Smooth muscle cell (in vitro differentiated cells): ENCODE results near the gene SLC19A2. TPM values are rescaled to one million over a fixed set of nuclear protein-coding genes. Genes with fewer than 3 reads are reported as not detected.

ENCODE experiments used
- DNase-seq: peaks from one replicate; lab custom pipeline; 2025; ENCODE audit not compliant: unreplicated experiment; lab: John Stamatoyannopoulos, UW
- H2AFZ ChIP-seq: fragments of 200-600 bp; sonication (generic); 2 replicates; pipeline ENCODE4 v1.6.0; 2016; ENCODE audit warnings: antibody characterized with exemption, low read depth, mild to moderate bottlenecking
- H3F3A ChIP-seq: fragments of 200-600 bp; sonication (generic); 2 replicates; pipeline ENCODE4 v1.6.0; 2017; ENCODE audit warnings: antibody characterized with exemption, low read depth
- H3K27ac ChIP-seq: fragments of 200-600 bp; sonication (generic); 2 replicates; pipeline ENCODE4 v1.5.1; 2016; ENCODE audit warnings: low read depth, mild to moderate bottlenecking
- H3K27me3 ChIP-seq: fragments of 200-600 bp; sonication (generic); 2 replicates; pipeline ENCODE4 v1.6.1; 2016; ENCODE audit warnings: low read depth, mild to moderate bottlenecking
- H3K36me3 ChIP-seq: fragments of 200-600 bp; sonication (generic); 2 replicates; pipeline ENCODE4 v1.5.1; 2016; ENCODE audit warnings: low read depth
- H3K4me1 ChIP-seq: fragments of 200-600 bp; sonication (generic); 2 replicates; pipeline ENCODE4 v1.5.1; 2016; ENCODE audit warnings: low read depth
- H3K4me2 ChIP-seq: fragments of 200-600 bp; sonication (generic); 2 replicates; pipeline ENCODE4 v1.6.0; 2016; ENCODE audit warnings: mild to moderate bottlenecking
- H3K4me3 ChIP-seq: fragments of 200-600 bp; sonication (generic); 2 replicates; pipeline ENCODE4 v1.5.1; 2016; ENCODE audit warnings: mild to moderate bottlenecking
- H3K79me2 ChIP-seq: fragments of 200-600 bp; sonication (generic); 2 replicates; pipeline ENCODE4 v1.6.0; 2016; ENCODE audit warnings: low read depth, mild to moderate bottlenecking
- H3K9ac ChIP-seq: fragments of 200-600 bp; sonication (generic); 2 replicates; pipeline ENCODE4 v1.6.0; 2016; ENCODE audit warnings: low read depth
- H3K9me3 ChIP-seq: fragments of 200-600 bp; sonication (generic); replicated peaks from 2 replicates; pipeline ENCODE4 v1.5.1; 2016; ENCODE audit warnings: low read depth
- H4K20me1 ChIP-seq: fragments of 200-600 bp; sonication (generic); 2 replicates; pipeline ENCODE4 v1.6.0; 2016; ENCODE audit warnings: low read depth
- WGBS: methylation state at CpG from one replicate; pipeline ENCODE4 v1.1.7; 2016; ENCODE audit warnings: low lambda C conversion rate; 5-methylcytosine and 5-hydroxymethylcytosine counted together
- polyA plus RNA-seq: library from polyadenylated mRNA; unstranded; fragments of >200 nt; fragmentation: Nextera tagmentation; extraction: Ambion mirVana; gene quantifications from 2 replicates; pipeline ENCODE4 v1.2.1, GENCODE V29; 2016
- total RNA-seq: library from RNA; depleted of rRNA; stranded (reverse); fragments of >200 nt; gene quantifications from 2 replicates; pipeline ENCODE4 v1.2.3, GENCODE V29; 2014
- TF ChIP-seq, protein P1 (sequence below): fragments of 200-600 bp; sonication (generic); IDR thresholded peaks from 2 replicates; pipeline ENCODE4 v1.5.1; 2017; ENCODE audit warnings: borderline replicate concordance, mild to moderate bottlenecking, antibody characterized with exemption; ENCODE audit not compliant: insufficient read depth, poor library complexity, severe bottlenecking

SLC19A2 gene
- total and polyA plus RNA-seq, 2 experiments from 2014 or later, result 15.1 to 59.4 TPM

DNA sequence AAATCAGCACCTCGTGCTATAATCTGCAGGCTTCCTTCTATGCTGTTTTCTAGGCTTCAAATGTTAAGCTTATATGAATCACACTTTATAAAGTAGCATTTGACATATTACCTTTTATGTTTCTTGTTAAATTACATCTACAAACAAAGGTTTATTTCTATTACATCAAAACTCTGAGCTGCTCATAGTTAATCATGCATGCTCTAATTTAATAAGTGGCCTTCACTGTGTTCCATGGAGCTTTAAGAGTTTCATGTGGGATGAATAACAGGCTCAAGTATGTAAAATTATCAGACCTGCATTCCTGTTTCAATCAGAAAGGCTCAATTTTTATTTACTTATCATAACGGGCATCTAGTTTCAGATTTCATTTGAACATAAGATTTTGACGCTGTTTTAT lies 13.0 kb downstream of the SLC19A2 start:
- H3K9ac ChIP-seq, result no peak overlapping the region
- peaks cover 43% of the 10 kb centered on the region for H4K20me1 ChIP-seq
- H3K4me2 ChIP-seq, result no peak overlapping the region
- H2AFZ ChIP-seq, result no peak overlapping the region
- peaks cover 11% of the 10 kb centered on the region for H3K4me1 ChIP-seq
- H3K36me3 ChIP-seq, result peaks cover 6% of the 10 kb centered on the region
- TF ChIP-seq, protein P1, sequence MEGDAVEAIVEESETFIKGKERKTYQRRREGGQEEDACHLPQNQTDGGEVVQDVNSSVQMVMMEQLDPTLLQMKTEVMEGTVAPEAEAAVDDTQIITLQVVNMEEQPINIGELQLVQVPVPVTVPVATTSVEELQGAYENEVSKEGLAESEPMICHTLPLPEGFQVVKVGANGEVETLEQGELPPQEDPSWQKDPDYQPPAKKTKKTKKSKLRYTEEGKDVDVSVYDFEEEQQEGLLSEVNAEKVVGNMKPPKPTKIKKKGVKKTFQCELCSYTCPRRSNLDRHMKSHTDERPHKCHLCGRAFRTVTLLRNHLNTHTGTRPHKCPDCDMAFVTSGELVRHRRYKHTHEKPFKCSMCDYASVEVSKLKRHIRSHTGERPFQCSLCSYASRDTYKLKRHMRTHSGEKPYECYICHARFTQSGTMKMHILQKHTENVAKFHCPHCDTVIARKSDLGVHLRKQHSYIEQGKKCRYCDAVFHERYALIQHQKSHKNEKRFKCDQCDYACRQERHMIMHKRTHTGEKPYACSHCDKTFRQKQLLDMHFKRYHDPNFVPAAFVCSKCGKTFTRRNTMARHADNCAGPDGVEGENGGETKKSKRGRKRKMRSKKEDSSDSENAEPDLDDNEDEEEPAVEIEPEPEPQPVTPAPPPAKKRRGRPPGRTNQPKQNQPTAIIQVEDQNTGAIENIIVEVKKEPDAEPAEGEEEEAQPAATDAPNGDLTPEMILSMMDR, result no peak
- no peak overlapping the region for H3K27ac ChIP-seq
- H3K79me2 ChIP-seq, result peaks cover 21% of the 10 kb centered on the region
- DNase-seq, result no peak
- H3F3A ChIP-seq, result no peaks in the 10 kb centered on the region
- 97% methylated on average over 3 of the region's 3 CpGs for WGBS
- H3K9me3 ChIP-seq, result no peaks in the 10 kb centered on the region
- H3K4me3 ChIP-seq, result no peak overlapping the region
- H3K27me3 ChIP-seq, result no peaks in the 10 kb centered on the region

GRCh38 chr1:169468982-169469381 lies 16.8 kb downstream of the SLC19A2 start:
- no peaks in the 10 kb centered on the region for H3K27me3 ChIP-seq
- H3K27ac ChIP-seq, result no peak overlapping the region
- H3F3A ChIP-seq, result no peaks in the 10 kb centered on the region
- no peak overlapping the region for H2AFZ ChIP-seq
- H3K4me2 ChIP-seq, result no peak overlapping the region
- H3K36me3 ChIP-seq, result peaks cover 6% of the 10 kb centered on the region
- TF ChIP-seq, protein P1, result no peak
- peaks cover 5% of the 10 kb centered on the region for H3K79me2 ChIP-seq
- H3K9ac ChIP-seq, result no peak overlapping the region
- H3K9me3 ChIP-seq, result no peaks in the 10 kb centered on the region
- DNase-seq, result no peak
- H3K4me3 ChIP-seq, result no peak overlapping the region
- no peaks in the 10 kb centered on the region for H3K4me1 ChIP-seq
- H4K20me1 ChIP-seq, result peaks cover 23% of the 10 kb centered on the region

DNA sequence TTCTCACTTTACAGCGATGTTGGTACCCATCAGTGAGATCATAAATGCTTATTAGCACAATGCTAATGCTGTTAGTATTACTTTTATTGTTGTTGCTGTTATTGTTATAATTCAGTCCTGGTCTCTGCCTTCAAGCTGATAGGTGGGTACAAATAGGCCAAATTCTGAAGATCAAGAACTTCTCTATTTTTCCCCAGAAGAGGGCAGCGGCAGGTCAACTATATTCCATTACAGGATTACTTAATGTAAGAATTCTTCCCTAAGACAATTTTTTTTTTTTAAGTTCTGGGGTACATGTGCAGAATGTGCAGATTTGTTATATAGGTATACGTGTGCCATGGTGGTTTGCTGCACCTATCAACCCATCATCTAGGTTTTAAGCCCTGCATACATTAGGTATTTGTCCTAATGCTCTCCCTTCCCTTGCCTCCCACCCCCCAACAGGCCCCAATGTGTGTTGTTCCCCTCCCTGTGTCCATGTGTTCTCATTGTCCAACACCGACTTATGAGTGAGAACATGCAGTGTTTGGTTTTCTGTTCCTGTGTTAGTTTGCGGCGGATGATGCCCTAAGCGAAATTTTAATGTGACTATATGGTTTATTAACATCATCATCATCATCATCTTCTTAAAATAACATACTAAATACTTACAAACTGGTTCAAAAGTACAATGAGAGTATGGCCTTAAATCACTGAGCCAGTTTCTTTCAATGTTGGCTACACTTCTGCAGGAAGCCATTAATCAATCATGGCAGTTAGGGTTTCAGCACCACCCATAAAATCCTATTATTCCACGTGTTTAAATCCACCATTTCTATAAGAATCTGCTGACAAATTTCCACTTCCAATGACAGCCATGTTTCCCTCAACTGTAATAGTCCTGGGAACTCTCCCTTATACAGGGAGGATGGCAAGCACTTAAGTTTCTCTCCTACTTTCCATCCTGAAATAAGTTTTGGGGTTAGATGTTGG lies 19.2 kb downstream of the SLC19A2 start:
- Histone ChIP-seq H2AFZ (no peak overlapping the region), H3K4me2 (no peak overlapping the region), H3K4me1 (no peaks in the 10 kb centered on the region), H3K4me3 (no peak overlapping the region), H3K27ac (no peak overlapping the region), H3K9ac (no peak overlapping the region), H3K79me2 (no peaks in the 10 kb centered on the region), H3K9me3 (no peaks in the 10 kb centered on the region), H3K36me3 (peaks cover 6% of the 10 kb centered on the region), H3F3A (no peaks in the 10 kb centered on the region), H4K20me1 (peaks cover 23% of the 10 kb centered on the region), H3K27me3 (no peaks in the 10 kb centered on the region)
- no peak for DNase-seq
- TF ChIP-seq, protein P1, result peak; percentile 34
- WGBS, result 88% methylated on average over 8 of the region's 8 CpGs

DNA sequence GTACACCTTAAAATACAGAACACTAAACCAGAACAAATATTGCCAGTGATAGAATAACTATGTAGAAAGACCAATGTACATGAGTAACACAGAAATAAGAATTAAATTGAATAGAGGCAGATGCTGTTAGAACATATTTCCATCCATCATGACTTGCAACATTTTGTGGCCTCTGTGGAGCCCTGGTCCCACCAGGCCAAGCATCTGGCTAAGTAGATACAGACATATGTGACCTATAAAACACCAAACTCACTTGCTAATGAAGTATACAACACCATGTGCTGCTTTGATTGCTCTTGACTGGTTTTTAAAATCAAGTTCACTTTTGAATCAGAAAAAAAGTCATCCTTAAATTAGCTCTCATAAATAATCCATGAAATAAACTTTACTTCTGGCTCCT lies 20.5 kb downstream of the SLC19A2 start:
- H3K9me3 ChIP-seq, result no peaks in the 10 kb centered on the region
- no peaks in the 10 kb centered on the region for H3K4me1 ChIP-seq
- H3K27ac ChIP-seq, result no peak overlapping the region
- no peaks in the 10 kb centered on the region for H3K27me3 ChIP-seq
- H3F3A ChIP-seq, result no peaks in the 10 kb centered on the region
- no peak overlapping the region for H3K9ac ChIP-seq
- H3K79me2 ChIP-seq, result no peaks in the 10 kb centered on the region
- H4K20me1 ChIP-seq, result peaks cover 14% of the 10 kb centered on the region
- TF ChIP-seq, protein P1, result no peak
- H3K36me3 ChIP-seq, result peaks cover 6% of the 10 kb centered on the region
- no peak overlapping the region for H3K4me3 ChIP-seq
- H3K4me2 ChIP-seq, result no peak overlapping the region
- DNase-seq, result no peak
- no peak overlapping the region for H2AFZ ChIP-seq
